Measurements from ENCODE around the gene MYO5A.
"Not testable (repeated sequence)": the region's sequence is repeated elsewhere in the genome, so short reads cannot be mapped to it uniquely, and the experiment has no call there.

The MYO5A gene

GRCh38 chr15:52557274-52557641 lies 28.6 kb upstream of the MYO5A start:
- peaks cover 43% of the 10 kb centered on the region for H3K4me1 Mint-ChIP-seq
- H3K27ac Mint-ChIP-seq = peak overlapping the region; percentile 27
- H3K27me3 Mint-ChIP-seq = no peaks in the 10 kb centered on the region
- H3K4me3 Mint-ChIP-seq = no peak overlapping the region
- H3K36me3 Mint-ChIP-seq (ENCODE audit: low read depth) = peaks cover 35% of the 10 kb centered on the region
- DNase-seq = no peak
- no peaks in the 10 kb centered on the region for H3K9me3 Mint-ChIP-seq
- ATAC-seq = no peak

DNA sequence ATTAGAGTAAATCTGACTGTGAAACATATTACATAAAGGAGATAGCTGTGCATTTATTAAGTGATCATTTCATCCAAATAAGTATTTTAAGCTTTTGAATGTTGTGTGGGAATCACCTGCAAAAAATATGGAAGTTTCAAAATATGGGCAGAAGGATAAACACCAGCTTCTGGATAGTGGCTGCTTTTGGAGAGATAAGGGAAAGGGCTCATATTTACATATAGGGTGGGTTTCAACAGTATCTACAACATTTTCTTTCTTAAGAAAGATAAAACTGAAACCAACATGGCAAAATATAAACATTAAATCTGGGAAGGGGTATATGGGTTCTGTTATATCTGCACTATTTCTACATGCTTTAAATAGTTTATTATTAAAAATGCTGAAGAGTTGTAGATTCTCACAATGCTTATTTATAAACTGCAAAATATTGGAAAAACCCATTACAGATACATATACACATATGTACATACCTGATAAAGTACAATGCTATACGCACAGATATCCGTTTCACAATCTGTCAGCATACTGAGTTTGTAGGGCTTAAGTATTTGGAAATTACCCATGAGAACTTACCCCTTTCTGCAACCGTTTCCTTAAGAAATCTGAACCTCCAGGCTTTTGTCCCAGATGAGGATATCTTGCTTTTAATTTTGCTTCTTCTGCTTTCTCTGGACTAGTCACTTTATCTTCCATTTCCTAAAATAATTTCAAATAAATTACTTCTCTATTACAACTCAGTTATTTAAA lies 28.0 kb upstream of the MYO5A start:
- no peak overlapping the region for H3K4me3 Mint-ChIP-seq
- H3K27ac Mint-ChIP-seq = peak overlapping the region; percentile 27
- DNase-seq = no peak
- no peaks in the 10 kb centered on the region for H3K27me3 Mint-ChIP-seq
- H3K4me1 Mint-ChIP-seq = peaks cover 39% of the 10 kb centered on the region
- H3K36me3 Mint-ChIP-seq (ENCODE audit: low read depth) = peaks cover 41% of the 10 kb centered on the region
- ATAC-seq = no peak
- no peaks in the 10 kb centered on the region for H3K9me3 Mint-ChIP-seq

- peaks cover 51% of the 10 kb centered on the region for H3K36me3 Mint-ChIP-seq (ENCODE audit: low read depth)
- no peaks in the 10 kb centered on the region for H3K27me3 Mint-ChIP-seq
These were observed 23.6 kb upstream of the MYO5A start for GRCh38 chr15:52552303-52552702.

DNA sequence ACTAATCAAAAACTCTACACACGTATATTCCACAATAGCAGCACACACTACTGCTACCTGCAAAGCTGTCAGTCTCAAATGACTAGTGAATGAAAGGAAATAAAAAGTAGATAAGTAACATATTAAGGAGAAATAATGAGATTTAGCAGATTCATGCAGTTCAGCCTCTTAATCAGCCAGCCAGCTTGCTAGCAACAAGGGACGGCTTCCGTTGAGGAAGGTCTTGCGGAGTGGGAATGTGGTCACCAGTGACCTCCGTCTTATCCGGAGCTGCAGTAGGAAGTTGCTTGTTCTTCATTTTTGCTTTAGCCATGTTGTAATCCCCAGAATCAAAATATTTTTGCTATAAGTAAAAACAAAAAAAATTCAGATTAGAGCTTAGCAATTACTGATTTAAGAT lies 23.1 kb upstream of the MYO5A start:
- no peak for ATAC-seq
- Mint-ChIP-seq H3K4me3 (no peak overlapping the region), H3K36me3 (ENCODE audit: low read depth) (peaks cover 52% of the 10 kb centered on the region), H3K4me1 (peaks cover 2% of the 10 kb centered on the region), H3K27ac (no peak overlapping the region), H3K27me3 (no peaks in the 10 kb centered on the region), H3K9me3 (no peaks in the 10 kb centered on the region)
- DNase-seq = no peak

More at GRCh38 chr15:52552303-52552702, 23.6 kb upstream of the MYO5A start:
- no peaks in the 10 kb centered on the region for H3K9me3 Mint-ChIP-seq
- DNase-seq = no peak
- H3K4me1 Mint-ChIP-seq = peaks cover 6% of the 10 kb centered on the region
- H3K4me3 Mint-ChIP-seq = no peak overlapping the region
- ATAC-seq = no peak
- no peak overlapping the region for H3K27ac Mint-ChIP-seq

DNA sequence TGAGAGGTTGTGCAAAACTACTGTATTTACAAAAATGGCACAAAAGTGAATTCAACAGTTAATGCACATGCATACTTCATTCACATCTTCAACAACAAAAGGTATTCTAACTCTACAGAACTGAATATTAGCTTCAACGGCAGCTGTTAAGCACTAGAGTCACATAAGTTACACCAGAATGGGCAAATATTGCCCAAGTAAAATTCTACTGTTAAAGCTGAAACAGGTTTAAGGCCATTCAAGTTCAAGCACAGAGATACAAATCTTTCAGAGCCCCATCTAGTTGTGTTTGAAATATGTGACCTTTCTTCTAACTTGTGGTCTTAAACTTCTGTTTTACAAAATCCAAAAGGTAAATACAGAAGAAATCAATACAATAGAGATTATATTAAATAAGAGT lies 22.5 kb upstream of the MYO5A start:
- ATAC-seq = not testable (repeated sequence)
- H3K36me3 Mint-ChIP-seq (ENCODE audit: low read depth) = peaks cover 54% of the 10 kb centered on the region

DNA sequence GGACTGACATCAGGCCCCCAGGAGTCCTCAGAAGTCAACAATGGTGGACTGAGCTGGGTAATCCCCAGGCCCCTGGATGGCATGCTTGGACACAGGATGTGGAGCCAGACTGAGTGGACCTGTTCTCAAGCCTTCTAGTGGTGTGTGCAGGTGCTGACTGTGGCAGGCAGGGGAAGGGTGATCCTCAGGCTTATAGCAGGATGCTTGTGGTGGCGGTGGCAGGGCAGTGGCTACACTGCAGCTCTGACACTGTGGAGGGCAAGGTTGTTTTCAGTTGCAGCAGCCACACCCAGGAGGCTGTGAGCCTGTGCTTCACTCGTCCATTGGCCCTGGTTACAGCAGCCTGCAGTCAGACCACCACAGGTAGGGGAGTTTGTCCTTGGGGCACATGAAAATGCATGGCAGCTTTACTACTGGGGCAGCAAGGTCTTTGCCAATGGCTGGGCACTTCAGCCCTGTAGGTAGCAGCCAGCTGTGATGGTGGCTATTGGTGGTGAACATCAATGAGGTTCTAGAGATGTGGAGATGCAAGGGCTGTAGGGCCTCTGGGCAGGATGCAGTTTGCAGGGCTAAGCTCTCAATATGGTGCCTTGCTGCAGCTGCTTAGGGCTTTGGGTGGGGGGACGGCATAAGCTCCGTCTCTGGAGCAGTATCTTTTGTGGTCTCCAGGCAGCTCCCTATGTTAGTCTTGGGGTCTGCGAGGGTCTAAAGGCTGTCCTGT lies 17.5 kb upstream of the MYO5A start:
- H3K4me3 Mint-ChIP-seq = no peak overlapping the region
- H3K27me3 Mint-ChIP-seq = no peaks in the 10 kb centered on the region
- no peak overlapping the region for H3K27ac Mint-ChIP-seq
- H3K9me3 Mint-ChIP-seq = no peaks in the 10 kb centered on the region
- peaks cover 2% of the 10 kb centered on the region for H3K4me1 Mint-ChIP-seq
- peaks cover 39% of the 10 kb centered on the region for H3K36me3 Mint-ChIP-seq (ENCODE audit: low read depth)
- DNase-seq = no peak
- ATAC-seq = peak; percentile 24

More for the DNA sequence above, 22.5 kb upstream of the MYO5A start:
- DNase-seq, H3K4me1 Mint-ChIP-seq, H3K27me3 Mint-ChIP-seq, H3K9me3 Mint-ChIP-seq, H3K4me3 Mint-ChIP-seq, H3K27ac Mint-ChIP-seq: not testable (repeated sequence)

- Mint-ChIP-seq H3K36me3 (ENCODE audit: low read depth) (peaks cover under 1% of the 10 kb centered on the region), H3K4me3 (no peak overlapping the region), H3K27me3 (no peaks in the 10 kb centered on the region), H3K27ac (no peak overlapping the region), H3K9me3 (peaks cover 7% of the 10 kb centered on the region), H3K4me1 (no peaks in the 10 kb centered on the region)
- no peak for ATAC-seq
- DNase-seq = no peak
These were observed 11.8 kb upstream of the MYO5A start for GRCh38 chr15:52540374-52541012.

DNA sequence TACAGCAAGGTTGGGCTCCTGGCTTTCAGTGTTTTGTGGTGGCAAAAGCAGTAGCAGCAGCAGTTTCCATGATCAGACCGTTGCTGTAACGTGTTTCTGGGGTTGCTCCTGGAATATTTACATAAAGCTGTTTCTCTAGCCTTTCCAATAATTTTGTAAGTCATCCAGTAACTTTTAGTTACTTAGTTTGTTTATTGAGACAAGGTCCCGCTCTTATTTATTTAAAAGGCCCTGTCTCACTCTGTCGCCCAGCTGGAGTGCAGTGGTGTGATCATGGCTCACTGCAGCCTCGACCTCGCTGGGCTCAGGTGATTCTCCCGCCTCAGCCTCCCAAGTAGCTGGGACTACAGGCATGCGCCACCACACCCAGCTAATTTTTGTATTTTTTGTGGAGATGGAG lies 8.8 kb upstream of the MYO5A start:
- ATAC-seq (no peak), DNase-seq (no peak)
- Mint-ChIP-seq H3K4me3 (no peak overlapping the region), H3K36me3 (ENCODE audit: low read depth) (no peaks in the 10 kb centered on the region), H3K4me1 (no peaks in the 10 kb centered on the region), H3K27ac (no peak overlapping the region), H3K27me3 (peaks cover 2% of the 10 kb centered on the region), H3K9me3 (peaks cover 7% of the 10 kb centered on the region)

DNA sequence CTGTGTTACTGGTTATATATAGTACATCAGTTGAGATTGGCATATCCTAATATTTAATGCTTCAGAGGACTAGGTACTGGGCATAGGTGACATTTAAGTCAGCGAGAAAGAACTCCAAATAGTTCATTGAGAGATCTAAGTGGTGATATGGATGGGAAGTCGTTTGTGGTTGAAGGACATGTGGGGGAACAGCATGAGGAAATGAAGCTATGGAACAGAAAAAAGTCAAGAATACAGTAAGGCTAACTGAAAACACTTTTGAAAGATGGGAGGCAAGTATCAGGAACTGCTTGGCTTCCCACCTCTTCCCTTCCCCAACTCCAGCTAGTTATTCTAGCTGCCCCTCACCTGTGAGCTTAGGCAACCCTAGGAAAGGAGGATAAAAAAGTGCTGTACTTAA lies 3.7 kb upstream of the MYO5A start:
- H3K4me1 Mint-ChIP-seq = peaks cover 16% of the 10 kb centered on the region
- peaks cover 6% of the 10 kb centered on the region for H3K27me3 Mint-ChIP-seq
- no peak overlapping the region for H3K27ac Mint-ChIP-seq
- H3K9me3 Mint-ChIP-seq = no peaks in the 10 kb centered on the region
- DNase-seq (no peak), ATAC-seq (no peak)
- H3K36me3 Mint-ChIP-seq (ENCODE audit: low read depth) = no peaks in the 10 kb centered on the region
- no peak overlapping the region for H3K4me3 Mint-ChIP-seq

GRCh38 chr15:52529940-52530339 lies 1.3 kb upstream of the MYO5A start:
- ATAC-seq (no peak), DNase-seq (no peak)
- Mint-ChIP-seq H3K4me3 (peak overlapping the region; percentile 74), H3K36me3 (ENCODE audit: low read depth) (no peaks in the 10 kb centered on the region), H3K27me3 (peaks cover 6% of the 10 kb centered on the region), H3K4me1 (peaks cover 28% of the 10 kb centered on the region), H3K27ac (peak overlapping the region; percentile 43), H3K9me3 (no peaks in the 10 kb centered on the region)

DNA sequence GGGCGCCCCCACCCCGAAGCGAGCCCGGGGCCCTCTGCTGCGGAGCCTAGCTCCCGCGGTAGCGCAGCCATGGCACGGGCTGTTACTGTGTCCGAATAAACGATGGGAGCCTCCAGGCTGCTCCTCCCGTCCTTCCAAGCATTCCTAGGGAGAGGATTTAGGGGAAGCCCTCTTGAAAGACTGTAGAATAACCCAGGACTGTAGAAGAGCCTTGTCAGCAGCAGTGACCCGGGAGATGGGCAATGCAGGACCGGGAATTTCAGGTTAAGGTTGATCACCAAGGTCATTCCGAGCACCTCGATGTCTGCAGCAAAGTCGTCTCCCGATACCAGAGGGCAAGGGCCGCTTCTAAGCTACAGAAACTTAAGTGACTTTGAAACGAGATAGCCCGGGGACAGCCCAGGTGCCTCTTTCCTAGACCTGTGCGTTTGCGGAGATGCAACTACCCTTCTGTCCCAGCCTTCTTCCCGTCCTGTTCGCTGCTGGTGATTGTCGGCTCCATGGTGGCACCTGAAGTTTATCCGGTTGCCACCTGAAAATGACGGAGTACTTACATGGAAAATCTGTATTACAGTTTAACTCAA lies 753 bp upstream of the MYO5A start:
- H3K27me3 Mint-ChIP-seq = peaks cover 6% of the 10 kb centered on the region
- peak overlapping the region; percentile 74 for H3K4me3 Mint-ChIP-seq
- no peaks in the 10 kb centered on the region for H3K36me3 Mint-ChIP-seq (ENCODE audit: low read depth)
- no peaks in the 10 kb centered on the region for H3K9me3 Mint-ChIP-seq
- peak; percentile 29 for DNase-seq
- peaks cover 31% of the 10 kb centered on the region for H3K4me1 Mint-ChIP-seq
- ATAC-seq = no peak
- peak overlapping the region; percentile 43 for H3K27ac Mint-ChIP-seq

DNA sequence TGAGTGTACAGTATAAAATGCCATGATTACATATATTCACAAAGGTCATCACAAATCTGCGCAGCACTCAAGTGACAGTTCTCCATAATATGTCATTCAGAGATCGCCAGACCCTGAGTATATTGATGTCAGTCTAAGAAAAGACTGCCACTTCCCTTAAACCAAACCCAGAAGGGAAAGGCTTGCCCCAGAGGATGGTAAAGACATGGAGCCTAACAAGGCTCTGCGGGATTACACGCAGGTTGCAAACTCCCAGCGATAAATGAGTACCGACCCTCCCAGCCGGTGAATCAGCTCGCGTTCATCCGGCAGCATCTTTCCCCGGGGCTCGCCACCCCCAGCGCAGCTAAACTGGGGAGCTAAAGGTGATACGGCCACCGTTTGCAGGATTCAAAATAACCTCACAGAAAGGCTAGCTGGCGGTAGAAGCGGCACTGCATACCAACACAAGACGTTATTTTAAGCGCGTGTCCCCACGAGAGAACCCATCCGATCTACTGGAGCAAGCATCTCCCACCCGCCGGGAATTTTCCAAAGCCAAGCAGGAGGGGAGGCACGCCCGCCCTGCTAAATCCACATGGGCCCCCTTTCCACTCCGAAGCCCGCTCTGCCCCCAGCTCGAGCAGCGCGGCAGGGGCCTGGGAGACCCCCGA lies 643 bp downstream of the MYO5A start:
- H3K9me3 Mint-ChIP-seq = no peaks in the 10 kb centered on the region
- peaks cover 5% of the 10 kb centered on the region for H3K27me3 Mint-ChIP-seq
- H3K4me3 Mint-ChIP-seq = peak overlapping the region; percentile 92
- H3K4me1 Mint-ChIP-seq = peaks cover 34% of the 10 kb centered on the region
- peak; percentile 48 for DNase-seq
- peak; percentile 3 for ATAC-seq
- no peaks in the 10 kb centered on the region for H3K36me3 Mint-ChIP-seq (ENCODE audit: low read depth)
- H3K27ac Mint-ChIP-seq = peak overlapping the region; percentile 84

GRCh38 chr15:52527196-52527910 lies 1.3 kb downstream of the MYO5A start:
- Mint-ChIP-seq H3K4me3 (peak overlapping the region; percentile 92), H3K27me3 (peaks cover 5% of the 10 kb centered on the region), H3K36me3 (ENCODE audit: low read depth) (no peaks in the 10 kb centered on the region), H3K27ac (peak overlapping the region; percentile 84), H3K9me3 (no peaks in the 10 kb centered on the region), H3K4me1 (peaks cover 34% of the 10 kb centered on the region)
- ATAC-seq (no peak), DNase-seq (no peak)
